HL-60 (cell line): ENCODE measurements around the gene RXFP3.

Source experiments
- POLR2AphosphoS5 ChIP-seq: IDR thresholded peaks from 2 replicates; pipeline ENCODE4 v1.6.1; 2012; ENCODE audit warnings: low read depth
- SPI1 ChIP-seq: IDR thresholded peaks from 2 replicates; pipeline ENCODE4 v1.6.1; 2012; ENCODE audit warnings: low read depth, mild to moderate bottlenecking, borderline replicate concordance
- TF ChIP-seq, protein P1 (sequence below): IDR thresholded peaks from one replicate; pipeline ENCODE4 v1.5.1; 2011; ENCODE audit warnings: low read length, control low read depth, inconsistent platforms; ENCODE audit not compliant: insufficient read depth

- TF ChIP-seq, protein P1, sequence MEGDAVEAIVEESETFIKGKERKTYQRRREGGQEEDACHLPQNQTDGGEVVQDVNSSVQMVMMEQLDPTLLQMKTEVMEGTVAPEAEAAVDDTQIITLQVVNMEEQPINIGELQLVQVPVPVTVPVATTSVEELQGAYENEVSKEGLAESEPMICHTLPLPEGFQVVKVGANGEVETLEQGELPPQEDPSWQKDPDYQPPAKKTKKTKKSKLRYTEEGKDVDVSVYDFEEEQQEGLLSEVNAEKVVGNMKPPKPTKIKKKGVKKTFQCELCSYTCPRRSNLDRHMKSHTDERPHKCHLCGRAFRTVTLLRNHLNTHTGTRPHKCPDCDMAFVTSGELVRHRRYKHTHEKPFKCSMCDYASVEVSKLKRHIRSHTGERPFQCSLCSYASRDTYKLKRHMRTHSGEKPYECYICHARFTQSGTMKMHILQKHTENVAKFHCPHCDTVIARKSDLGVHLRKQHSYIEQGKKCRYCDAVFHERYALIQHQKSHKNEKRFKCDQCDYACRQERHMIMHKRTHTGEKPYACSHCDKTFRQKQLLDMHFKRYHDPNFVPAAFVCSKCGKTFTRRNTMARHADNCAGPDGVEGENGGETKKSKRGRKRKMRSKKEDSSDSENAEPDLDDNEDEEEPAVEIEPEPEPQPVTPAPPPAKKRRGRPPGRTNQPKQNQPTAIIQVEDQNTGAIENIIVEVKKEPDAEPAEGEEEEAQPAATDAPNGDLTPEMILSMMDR, result no peak
- TF ChIP-seq POLR2AphosphoS5, result no peak
- no peak for TF ChIP-seq SPI1
Measured at GRCh38 chr5:33891446-33891787, 44.8 kb upstream of the RXFP3 start.
